ENCODE data around the gene DSG2.

DSG2 gene

GRCh38 chr18:31555971-31556747 lies 58.2 kb downstream of the DSG2 start:
- peak; percentile 9 for DNase-seq (ENCODE audit: low read depth)

GRCh38 chr18:31557446-31557845 lies 59.5 kb downstream of the DSG2 start:
- no peak for DNase-seq (ENCODE audit: low read depth)

- no peak for DNase-seq (ENCODE audit: low read depth)
Measured at GRCh38 chr18:31558567-31558966, 60.6 kb downstream of the DSG2 start.

GRCh38 chr18:31562726-31563125 lies 64.7 kb downstream of the DSG2 start:
- no peak for DNase-seq (ENCODE audit: low read depth)

GRCh38 chr18:31563778-31564177 lies 65.8 kb downstream of the DSG2 start:
- no peak for DNase-seq (ENCODE audit: low read depth)

GRCh38 chr18:31565345-31565744 lies 67.4 kb downstream of the DSG2 start:
- DNase-seq (ENCODE audit: low read depth), result no peak

- no peak for DNase-seq (ENCODE audit: low read depth)
Measured at GRCh38 chr18:31565782-31566512, 68.0 kb downstream of the DSG2 start.

GRCh38 chr18:31566576-31567306 lies 68.8 kb downstream of the DSG2 start:
- no peak for DNase-seq (ENCODE audit: low read depth)

- no peak for DNase-seq (ENCODE audit: low read depth)
Measured at GRCh38 chr18:31572368-31572767, 74.4 kb downstream of the DSG2 start.

GRCh38 chr18:31573051-31573450 lies 75.1 kb downstream of the DSG2 start:
- no peak for DNase-seq (ENCODE audit: low read depth)

GRCh38 chr18:31574359-31574758 lies 76.4 kb downstream of the DSG2 start:
- no peak for DNase-seq (ENCODE audit: low read depth)

GRCh38 chr18:31575515-31576257 lies 77.7 kb downstream of the DSG2 start:
- DNase-seq (ENCODE audit: low read depth), result no peak

- DNase-seq (ENCODE audit: low read depth), result no peak
Measured at GRCh38 chr18:31576670-31577069, 78.7 kb downstream of the DSG2 start.

GRCh38 chr18:31577195-31577594 lies 79.2 kb downstream of the DSG2 start:
- no peak for DNase-seq (ENCODE audit: low read depth)

- no peak for DNase-seq (ENCODE audit: low read depth)
Measured at GRCh38 chr18:31578126-31578525, 80.1 kb downstream of the DSG2 start.

GRCh38 chr18:31579375-31579774 lies 81.4 kb downstream of the DSG2 start:
- DNase-seq (ENCODE audit: low read depth), result no peak

- no peak for DNase-seq (ENCODE audit: low read depth)
Measured at GRCh38 chr18:31581498-31582197, 83.7 kb downstream of the DSG2 start.

GRCh38 chr18:31583185-31583854 lies 85.3 kb downstream of the DSG2 start:
- DNase-seq (ENCODE audit: low read depth), result no peak

- no peak for DNase-seq (ENCODE audit: low read depth)
Measured at GRCh38 chr18:31585991-31586390, 88.0 kb downstream of the DSG2 start.

- DNase-seq (ENCODE audit: low read depth), result no peak
Measured at GRCh38 chr18:31586616-31587015, 88.6 kb downstream of the DSG2 start.

- DNase-seq (ENCODE audit: low read depth), result no peak
Measured at GRCh38 chr18:31587529-31587928, 89.6 kb downstream of the DSG2 start.
